PC-3 (cell line): ENCODE data around the gene RP9.

Source experiments
- CTCF ChIP-seq: fragments of 300-600 bp; sonication (generic); conservative IDR thresholded peaks from 2 replicates; pipeline ENCODE4 v1.5.1; 2017; ENCODE audit warnings: antibody characterized with exemption, low read depth, mild to moderate bottlenecking, low read length
- EZH2 ChIP-seq: fragments of 300-600 bp; sonication (generic); IDR thresholded peaks from one replicate; pipeline ENCODE4 v1.6.1; 2017; ENCODE audit warnings: antibody characterized with exemption, mild to moderate bottlenecking, low read length; ENCODE audit not compliant: unreplicated experiment
- EZH2phosphoT487 ChIP-seq: fragments of 300-600 bp; sonication (generic); IDR thresholded peaks from 2 replicates; pipeline ENCODE4 v1.6.1; 2018; ENCODE audit warnings: mild to moderate bottlenecking, antibody characterized with exemption, low read length, borderline replicate concordance

- TF ChIP-seq EZH2, result no peak
- no peak for TF ChIP-seq CTCF
- no peak for TF ChIP-seq EZH2phosphoT487
These were observed 47.8 kb downstream of the RP9 start for GRCh38 chr7:33061282-33061937.
